GM18858 (cell line): ENCODE data around the gene REG1A.

Experiments
- ATAC-seq: cut with Tn5 transposase; IDR thresholded peaks from one replicate; pipeline ENCODE4 v1.9.1; 2021; ENCODE audit not compliant: unreplicated experiment

REG1A gene, protein sequence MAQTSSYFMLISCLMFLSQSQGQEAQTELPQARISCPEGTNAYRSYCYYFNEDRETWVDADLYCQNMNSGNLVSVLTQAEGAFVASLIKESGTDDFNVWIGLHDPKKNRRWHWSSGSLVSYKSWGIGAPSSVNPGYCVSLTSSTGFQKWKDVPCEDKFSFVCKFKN

DNA sequence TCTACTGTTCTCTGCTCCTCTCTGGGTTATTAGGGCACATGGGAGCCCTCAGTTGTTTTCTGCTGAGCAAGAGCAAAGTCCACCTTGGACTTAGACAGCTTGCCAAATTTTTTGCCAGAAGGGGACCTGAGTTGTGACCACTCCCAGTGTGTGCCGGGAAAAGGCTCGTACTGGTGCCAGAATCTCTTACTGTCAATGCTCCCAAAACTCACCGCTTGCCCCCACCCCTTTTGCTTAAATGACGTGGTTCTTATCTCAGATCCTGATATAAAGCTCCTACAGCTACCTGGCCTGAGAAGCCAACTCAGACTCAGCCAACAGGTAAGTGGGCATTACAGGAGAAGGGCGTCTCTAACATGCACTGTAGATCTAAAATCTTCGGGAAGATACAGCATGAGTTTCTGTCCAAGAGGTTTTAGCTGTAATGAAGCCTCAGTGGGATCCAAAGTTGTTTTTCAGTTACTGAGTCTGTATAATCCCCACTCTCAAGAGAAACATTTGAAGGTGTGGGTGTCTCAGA lies at the start of gene REG1A:
Gene REG1A (plus strand): TSS at position 295 of the 520 bp plus-strand sequence. CDS start 374 bp downstream, outside the sequence.
- ATAC-seq, result no peak

DNA sequence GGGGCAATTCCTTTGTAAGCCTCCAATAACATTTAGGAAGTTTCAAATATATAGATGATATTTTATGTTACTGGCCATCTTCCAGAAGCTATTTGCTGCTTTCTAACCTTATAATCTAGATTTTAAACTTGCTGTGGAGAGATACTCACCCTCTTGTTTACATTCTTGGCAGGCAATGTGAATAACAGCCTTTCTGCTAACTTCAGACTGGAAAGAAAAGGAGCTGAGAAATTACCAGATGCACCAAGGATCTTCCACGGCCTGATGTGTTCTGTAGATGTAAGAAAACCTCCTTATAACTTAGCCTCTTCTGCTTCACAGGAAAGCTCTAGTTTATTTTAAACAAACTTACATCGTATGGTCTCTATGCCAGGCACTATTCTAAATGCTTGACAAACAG lies 49.2 kb upstream of the REG1A start:
- ATAC-seq, result no peak

DNA sequence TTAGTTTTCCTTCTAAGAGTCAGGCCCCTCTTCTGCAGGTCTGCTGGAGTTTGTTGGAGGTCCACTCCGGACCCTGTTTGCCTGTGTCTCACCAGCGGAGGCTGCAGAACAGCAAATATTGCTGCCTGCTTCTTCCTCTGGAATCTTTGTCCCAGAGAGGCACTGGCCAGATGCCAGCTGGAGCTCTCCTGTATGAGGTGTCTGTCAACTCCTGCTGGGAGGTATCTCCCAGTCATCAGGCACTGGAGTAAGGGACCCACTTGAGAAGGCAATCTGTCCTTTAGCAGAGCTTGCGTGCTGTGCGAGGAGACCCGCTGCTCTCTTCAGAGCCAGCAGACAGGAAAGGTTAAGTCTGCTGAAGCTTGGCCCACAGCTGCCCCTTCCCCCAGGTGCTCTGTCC lies 37.3 kb upstream of the REG1A start:
- ATAC-seq, result no peak

DNA sequence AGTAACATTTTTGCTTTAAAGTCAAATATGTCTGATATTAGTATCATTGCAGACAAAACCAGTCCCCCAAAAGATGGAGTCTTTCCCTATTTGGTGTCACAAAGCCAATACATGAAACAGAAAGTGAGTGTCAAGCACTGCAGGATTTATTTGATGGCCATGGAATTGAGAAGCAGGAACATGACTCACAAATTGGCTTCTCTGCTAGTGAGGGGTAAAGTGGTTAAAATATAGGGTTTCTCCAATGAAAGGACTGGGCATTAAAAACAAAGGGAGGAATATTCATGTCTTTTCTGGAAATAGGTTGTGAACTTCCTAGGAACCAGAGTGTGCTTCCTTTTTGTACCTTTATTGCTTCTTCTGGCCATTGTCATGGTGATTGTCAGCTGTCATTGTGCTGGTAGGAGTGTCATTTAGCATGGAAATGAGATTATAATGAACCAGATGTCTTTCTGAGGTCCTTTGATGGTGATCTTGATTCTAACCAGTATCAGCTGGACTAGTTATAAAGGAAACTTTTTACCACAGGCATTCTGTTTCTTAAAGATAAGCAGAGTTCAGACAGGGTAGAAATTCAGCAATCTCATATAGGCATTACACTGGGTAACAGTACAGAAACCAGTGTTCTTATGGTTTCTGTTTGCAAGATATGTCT lies 36.6 kb upstream of the REG1A start:
- ATAC-seq, result no peak

DNA sequence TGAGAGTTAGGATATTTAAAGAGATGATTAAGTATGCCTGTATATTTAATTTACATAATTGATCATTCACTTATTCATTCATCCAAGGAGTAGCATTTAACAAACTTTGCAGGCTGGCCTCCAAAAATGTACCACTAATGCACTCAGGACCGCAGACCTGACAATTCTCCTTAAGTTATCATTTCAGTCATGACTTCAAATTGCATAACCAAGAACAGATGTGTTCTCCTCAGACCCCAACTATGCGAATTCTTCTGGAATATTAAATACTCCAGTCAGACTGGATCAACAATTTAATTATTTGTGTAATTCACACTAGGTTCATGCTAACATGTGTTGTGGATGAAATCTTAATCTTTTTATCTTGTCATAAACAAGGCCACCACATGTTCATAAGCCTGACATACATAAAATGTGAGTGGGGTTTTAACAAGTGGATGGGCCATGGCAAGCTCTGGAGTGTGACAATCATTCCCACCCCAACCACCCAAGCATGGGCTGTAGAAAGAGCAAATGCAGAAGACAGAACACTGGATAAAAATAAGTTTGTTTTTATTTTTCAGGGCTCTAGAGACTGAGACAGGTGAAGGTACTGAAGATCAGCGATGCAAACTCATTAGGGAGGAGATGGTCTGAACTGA lies 35.7 kb upstream of the REG1A start:
- ATAC-seq, result no peak

DNA sequence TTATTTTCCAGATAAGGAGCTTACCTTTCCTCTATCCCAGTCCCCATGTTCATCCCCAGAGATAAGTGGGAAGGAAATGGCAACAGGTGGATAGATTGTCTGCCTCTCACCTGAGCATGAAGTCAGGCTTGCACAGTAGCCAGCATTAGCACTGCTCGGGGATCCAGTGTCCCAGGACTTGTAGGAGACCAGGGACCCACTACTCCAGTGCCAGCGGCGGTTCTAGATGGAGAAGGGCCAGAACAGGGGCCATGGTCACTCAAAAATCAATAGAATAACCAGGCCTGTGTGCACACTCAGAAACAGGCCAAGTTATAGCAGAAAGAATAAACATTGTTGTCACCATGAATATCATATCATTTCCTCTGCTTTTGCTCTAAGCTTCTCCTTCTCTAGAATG lies 34.9 kb upstream of the REG1A start:
- ATAC-seq, result no peak

DNA sequence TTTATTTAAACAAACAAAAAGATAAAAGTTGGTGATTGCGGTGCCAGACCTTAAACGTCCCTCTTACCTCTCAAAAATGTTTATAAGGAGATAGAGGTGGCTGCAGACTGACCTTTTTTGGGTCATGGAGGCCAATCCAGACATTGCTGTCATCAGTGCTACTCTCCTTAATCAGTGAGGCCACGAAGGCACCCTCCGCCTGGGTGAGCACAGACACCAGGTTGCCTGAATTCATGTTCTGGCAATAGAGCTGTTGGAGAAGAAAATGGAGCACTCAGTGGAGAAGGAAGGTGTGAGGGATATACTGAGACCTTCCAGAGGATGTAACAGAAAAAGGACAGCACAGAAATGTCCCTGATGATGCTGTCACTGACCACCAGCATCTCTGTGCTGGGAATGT lies 34.0 kb upstream of the REG1A start:
- ATAC-seq, result no peak

DNA sequence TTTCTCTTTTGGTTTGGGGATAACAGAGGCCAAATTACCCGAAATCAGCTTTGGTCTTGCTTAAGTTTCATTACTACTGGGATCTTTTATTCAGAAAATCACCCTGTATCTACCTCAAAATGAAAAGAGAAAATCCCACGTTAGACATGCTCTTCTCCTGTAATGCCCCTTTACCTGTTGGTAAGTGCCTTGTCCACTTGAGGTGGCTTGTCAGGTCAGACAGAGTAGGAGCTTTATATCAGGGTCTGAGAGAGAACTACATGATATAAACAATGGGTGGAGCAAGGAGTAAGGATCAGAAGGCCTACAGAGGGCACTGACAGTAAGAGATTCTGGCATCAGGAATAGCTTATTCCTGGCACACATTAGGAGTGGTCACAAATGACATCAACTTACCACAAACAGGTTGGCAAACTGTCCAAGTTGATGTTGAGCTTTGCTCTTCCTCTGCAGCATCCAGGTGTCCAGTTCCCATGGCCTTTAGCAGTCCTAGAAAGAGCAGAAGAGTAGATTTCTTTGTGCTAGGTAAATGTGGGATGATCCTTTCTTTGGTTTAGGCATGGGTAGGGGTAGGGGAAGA lies 32.4 kb upstream of the REG1A start, which contains the start of gene REG1B:
Gene REG1B (minus strand): TSS at position 209 of the 580 bp plus-strand sequence. CDS start 381 bp downstream, outside the sequence.
- ATAC-seq, result no peak

DNA sequence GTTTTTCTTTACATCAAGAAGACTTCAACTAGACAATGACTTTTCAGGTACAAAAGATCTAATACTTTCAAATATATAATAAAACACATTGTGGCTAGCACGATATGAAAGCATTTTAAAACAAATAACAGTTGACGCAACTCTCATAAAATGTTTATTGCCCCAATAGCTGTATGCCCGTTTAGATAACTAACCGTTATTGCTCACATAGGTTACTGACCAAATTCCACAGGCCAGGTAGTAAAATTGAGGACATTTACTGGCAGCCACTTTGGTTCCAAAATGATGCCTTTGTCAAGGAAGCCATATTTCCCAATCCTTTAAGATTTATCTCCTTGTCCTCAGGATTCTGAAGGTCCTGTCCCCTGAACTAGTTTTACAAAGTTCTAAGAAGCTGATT lies 29.6 kb upstream of the REG1A start:
- no peak for ATAC-seq

DNA sequence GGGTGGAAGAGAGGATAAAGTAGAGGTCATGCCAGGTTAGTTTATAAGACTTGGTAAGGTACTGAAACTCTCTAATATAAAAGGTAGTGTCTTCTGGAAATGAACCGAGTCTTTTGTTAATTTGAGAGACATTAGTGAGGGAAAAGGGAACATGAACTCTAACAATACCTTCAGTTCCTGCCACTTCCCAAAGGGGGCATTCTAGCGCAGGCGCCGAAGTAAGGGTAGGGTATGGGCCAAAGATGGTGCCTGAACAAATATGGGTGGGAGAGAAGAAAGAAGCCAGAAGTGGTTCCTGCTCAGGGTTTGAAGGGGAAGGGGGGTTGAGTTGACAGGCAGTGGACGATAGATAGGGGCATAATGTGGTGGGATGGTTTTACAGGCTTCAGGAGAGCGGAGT lies 22.4 kb upstream of the REG1A start:
- ATAC-seq, result no peak

DNA sequence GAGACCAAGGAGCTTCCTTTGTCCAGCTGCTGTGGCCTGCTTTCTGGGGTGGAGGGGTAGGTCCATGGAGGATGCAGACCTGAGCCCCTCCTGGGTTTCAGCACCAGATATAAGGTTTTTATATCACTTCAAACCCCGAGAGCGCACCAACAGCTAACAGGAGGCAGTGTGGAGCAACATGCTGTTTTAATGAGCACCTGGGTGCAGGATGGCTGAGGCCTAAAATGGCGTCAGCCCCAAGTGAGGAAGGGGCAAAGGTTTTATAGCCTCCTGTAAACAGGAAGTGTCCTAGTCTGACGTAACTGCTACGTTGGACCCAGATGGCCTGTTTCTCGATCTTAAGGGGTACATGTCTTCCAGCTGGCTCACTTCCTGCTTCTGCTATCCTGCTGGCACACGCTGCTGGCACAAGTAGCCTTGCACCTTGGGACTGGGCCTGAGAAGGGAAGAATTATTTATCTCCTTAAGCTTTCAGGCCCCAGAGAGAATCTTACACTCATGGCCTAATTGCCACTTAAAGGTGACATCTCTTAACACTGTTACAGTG lies 21.1 kb upstream of the REG1A start:
- ATAC-seq, result no peak

DNA sequence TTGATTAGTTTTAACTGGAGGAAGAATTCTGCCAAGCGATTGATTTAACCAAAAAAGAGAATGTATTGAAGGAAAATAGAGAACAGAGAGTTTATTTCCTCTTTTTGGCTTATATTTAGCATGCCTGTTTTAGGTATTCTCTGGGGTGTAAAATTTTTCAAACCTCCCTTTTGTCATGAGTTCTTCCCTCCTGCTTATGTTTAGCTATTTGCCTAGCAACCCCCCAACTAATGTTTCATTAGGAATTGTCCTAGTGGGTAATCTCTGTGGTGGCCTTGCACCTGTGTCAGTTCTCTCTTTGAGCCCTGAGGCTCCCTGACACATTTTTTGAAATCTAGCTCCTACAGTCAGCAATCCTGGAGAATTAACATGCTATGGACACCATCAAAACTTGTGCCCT lies 20.0 kb upstream of the REG1A start:
- no peak for ATAC-seq

DNA sequence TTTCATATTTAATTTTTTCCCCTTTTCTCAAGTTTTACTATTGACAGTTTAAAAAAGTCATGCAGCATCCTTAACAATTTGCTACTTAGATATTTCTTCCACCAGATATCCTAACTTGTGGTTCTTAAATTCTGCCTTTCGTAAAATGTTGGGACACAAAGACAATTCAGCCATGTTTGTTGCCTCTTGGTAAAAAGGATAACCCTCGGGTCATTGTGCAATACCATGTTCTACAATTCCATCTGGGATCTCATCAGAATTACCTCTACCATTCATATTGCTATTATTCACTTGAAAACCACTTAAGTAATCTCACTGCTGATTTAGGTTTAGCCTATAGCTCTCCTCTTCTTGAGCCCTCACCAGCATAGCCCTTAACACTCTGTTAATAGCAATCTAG lies 19.3 kb upstream of the REG1A start:
- ATAC-seq, result no peak

DNA sequence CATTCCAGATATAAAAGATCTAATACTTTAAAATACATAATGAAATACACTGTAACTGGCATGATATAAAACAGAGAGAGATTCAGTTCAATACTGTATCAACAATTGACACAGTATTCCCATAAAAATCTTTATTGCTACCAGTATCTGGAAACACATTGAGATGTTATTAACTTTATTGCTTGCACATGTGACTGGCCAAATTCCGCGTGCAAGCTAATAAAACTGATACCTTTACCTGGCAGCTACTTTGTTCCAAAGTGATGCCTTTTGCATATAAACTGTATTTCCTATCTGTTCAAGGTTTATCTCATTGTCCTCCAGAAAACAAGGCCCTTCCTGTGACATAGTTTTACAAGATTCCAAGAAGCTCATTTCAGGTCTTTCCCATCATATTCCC lies 17.1 kb upstream of the REG1A start:
- ATAC-seq, result no peak

DNA sequence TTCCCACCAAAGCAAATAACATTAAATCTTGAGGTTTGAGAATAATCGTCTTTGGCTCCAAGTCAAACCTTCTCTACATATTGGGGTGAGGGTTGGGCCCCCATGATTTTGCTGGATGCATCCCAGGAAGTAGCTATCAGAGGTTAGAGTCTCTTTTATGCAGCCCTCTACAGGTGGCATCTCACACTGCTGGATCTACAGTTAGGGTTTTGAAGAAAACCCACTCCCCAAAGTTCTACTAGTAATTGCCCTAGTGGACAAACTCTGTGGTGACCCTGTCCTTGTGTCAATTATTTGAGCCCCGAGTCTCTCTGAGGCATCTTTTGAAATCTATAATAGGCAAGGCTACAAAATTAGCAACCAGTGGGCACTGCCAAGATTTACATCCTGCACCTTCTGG lies 15.0 kb upstream of the REG1A start:
- ATAC-seq, result no peak

DNA sequence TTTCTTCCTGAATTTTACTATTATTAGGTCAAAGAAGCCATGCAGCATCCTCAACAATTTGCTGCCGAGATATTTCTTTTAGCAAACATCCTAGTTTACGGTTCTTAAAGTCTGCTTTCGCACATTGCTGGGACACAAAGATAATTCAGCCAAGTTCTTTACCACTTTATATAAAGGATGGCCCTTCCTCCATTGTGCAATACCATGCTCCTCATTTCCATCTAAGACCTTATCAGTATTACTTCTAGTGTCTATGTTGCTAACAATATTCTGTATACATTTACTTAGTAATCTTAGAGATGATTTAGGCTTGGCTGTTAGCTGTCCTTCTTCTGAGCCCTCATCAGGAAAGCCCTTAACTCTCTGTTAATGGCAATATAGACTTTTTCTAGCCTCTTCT lies 8.0 kb upstream of the REG1A start:
- no peak for ATAC-seq

DNA sequence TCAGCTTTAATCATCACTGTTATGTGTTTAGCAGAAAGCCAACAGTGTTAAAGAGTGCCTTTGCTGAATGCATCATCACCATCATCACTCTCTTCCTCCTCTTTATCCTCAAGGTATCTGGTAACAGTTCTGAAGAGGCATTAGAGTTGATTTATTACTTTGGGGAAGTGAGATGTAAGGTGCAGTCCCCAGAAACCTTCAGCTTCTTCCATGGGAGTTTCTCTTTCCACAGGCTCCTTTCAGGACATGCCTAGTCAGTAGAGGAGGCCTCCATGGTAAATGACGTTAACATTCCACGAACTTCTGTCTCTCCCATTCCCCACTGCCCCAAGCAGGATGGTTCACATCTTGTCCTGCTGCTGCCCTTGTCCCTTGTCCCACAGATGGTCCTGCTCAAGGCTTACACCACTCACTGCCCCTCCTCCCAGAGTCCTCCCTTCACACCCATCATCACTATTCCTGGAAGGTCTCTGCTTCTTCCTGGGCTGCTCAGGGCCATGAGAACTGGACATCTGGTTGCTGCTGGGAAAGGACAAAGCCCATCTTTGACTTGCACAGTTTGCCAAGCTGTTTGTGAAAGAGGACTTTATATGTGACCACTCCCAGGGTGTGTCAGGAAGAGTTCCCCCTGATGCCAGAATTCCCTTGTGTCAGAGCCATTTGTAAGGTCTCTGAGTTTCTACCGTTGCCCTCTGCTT lies 5.3 kb upstream of the REG1A start:
- ATAC-seq, result no peak

DNA sequence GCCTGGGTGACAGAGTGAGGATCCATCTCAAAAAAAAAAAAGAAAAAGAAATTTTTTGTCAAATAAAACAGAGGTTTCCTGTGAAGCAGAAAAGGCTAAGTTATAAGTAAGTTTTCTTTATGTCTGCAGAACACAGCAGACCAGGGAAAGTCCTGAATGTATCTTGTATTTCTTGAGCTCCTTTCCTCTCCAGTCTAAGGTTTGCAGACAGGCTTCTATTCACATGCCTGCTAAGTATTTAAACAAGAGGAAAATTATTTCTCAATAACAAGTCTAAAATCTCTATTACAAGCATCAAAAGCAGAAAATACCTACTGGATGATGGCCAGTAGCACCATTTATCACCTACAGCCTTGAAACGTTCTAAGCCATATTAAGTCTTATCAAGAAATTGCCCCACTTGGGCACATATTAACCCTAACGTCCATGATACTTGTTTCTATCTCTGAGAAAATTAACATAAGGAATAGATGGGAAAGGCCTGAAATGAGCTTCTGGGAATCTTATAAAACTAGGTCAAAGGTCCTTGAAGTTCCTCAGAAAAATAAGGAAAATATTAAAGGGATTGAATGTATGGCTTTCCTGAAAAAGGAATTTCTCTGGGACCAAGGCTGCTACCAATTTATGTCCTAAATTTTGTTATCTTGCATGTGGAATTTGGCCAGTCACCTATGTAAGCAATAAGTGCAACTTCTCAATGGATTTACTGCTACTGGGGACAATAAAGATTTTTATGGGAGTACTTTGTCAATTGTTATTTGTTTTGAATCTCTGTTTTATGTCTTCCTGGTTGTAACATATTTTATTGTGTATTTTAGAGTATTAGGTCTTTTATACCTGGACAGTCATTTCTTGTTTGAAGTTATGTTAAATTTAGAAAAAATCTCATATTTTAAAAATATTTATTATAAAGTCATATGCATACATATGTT lies 3.0 kb upstream of the REG1A start:
- ATAC-seq, result no peak

DNA sequence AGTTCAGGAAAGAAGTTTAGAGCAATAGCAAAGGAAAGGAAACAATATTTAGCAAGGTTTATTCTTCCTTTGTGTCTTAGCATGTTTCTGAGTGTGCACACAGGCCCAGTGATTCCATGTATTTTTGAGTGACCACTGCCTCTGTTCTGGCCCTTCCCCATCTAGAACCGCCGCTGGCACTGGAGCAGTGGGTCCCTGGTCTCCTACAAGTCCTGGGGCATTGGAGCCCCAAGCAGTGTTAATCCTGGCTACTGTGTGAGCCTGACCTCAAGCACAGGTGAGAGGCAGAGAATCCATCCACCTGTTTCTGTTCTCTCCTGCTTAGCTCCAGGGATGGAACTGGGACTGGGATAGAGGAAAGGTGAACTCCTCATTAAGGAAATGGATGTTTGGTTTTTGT lies 2.4 kb downstream of the REG1A start:
- no peak for ATAC-seq
